Testis (tissue), 2 donors: Measurements from ENCODE around the gene C22orf39.

Experiments used
- CTCF ChIP-seq, 3 experiments: fragments of 450-650 bp in 2 of 3; fragments of 200-600 bp in 1 of 3; sonication (generic) in 1 of 3; IDR thresholded peaks; one replicate each; pipeline ENCODE4 v1.5.1; 2016 to 2019; ENCODE audit warnings: antibody characterized with exemption in 3 of 3, mild to moderate bottlenecking in 2 of 3, moderate library complexity in 1 of 3
- POLR2A ChIP-seq: fragments of 450-650 bp; IDR thresholded peaks from one replicate; pipeline ENCODE4 v1.6.1; 2017; ENCODE audit warnings: antibody characterized with exemption, mild to moderate bottlenecking, moderate library complexity

GRCh38 chr22:19478045-19478900 is 30.8 kb upstream of the C22orf39 start:
- TF ChIP-seq CTCF (IDR thresholded peaks at IDR 0.05), result no peak
- no peak for TF ChIP-seq POLR2A
